ENCODE data around the gene PTPN6. TPM values are rescaled to one million over a fixed set of nuclear protein-coding genes. Genes with fewer than 3 reads are reported as not detected.

Gene PTPN6
- total and polyA plus RNA-seq, 2 of the 4 experiments (the other 2 are of a cell fraction) = under 0.01 to 0.14 TPM

DNA sequence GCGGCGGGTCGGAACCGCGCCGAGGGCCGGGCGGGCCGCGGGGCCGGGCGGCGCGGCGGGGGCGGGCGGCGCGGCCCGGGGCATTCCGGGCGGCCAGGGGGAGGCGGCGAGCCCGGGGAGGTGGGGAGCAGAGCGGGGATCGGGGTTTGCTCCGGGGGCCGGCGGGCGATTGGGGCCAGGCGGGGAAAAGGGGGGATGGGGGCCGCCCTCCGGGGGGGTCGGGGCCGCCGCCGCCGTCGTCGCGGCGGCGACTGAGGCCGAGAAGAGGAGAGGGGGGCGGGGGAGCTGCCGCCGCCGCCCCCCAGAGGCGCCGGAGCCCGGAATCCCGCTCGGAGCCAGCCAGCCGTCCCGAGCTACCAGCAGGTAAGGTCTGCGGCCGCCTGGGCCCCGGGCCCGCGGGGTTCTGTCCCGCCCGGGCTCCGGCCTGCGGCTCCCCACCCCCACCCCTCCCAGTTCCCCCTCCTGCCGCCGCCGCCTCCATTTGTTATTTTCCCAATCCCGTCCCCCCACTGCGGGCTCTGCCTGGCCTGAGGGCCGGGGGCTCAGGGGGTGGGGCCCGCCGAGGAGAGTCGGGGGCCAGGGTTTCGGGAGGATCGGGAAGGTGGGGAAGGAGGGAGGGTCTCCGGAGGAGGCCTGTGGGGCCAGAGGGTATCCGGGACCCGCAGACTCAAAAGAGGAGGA, 23.0 kb upstream of the PTPN6 start:
- in situ Hi-C loops (cut with MboI; ENCODE audit: low sequenced_read_pairs) = no loop called here
- H2AK5ac ChIP-seq (ENCODE audit: low read depth, low read length) = peak overlapping the region; percentile 51
- H3K23ac ChIP-seq (ENCODE audit: low read depth, low read length) = peak overlapping the region; percentile 96
- no peak overlapping the region for H4K91ac ChIP-seq (ENCODE audit: insufficient read depth, low read depth, low read length)
- peak overlapping the region; percentile 83 for H3K4ac ChIP-seq (ENCODE audit: low read depth, low read length)
- 0% methylated on average over 13 of the region's 79 CpGs; no CpG with 5 or more reads in 1 of the 2 experiments for WGBS, 2 experiments (ENCODE audit: extremely low coverage in 2 of 2, insufficient read length in 1 of 2)
- peaks cover 7% of the 10 kb centered on the region for H3K36me3 ChIP-seq (ENCODE audit: control insufficient read depth, insufficient read depth, low read length)
- peaks cover 8% of the 10 kb centered on the region for H3K9me1 ChIP-seq (ENCODE audit: insufficient read depth, low read length)
- no peaks in the 10 kb centered on the region for H3K9me3 ChIP-seq (ENCODE audit: control insufficient read depth, insufficient read depth, low read length)
- H3K9ac ChIP-seq (ENCODE audit: low read depth, low read length) = peak overlapping the region; percentile 76
- peak overlapping the region; percentile 89 for H2BK5ac ChIP-seq (ENCODE audit: low read depth, low read length, poor library complexity, severe bottlenecking)
- ChIA-PET POLR2A (ENCODE audit: unreplicated experiment) (interaction anchor here (0.6 kb wide), 1 partner anchor 33 kb away, joined by 3 read pairs; no protein-coding TSS in a partner anchor), CTCF (interaction anchor here (0.6 kb wide), 1 partner anchor 874 kb away, joined by 3 read pairs; no protein-coding TSS in a partner anchor)
- no peak overlapping the region for H2BK120ac ChIP-seq (ENCODE audit: low read depth, low read length)
- peak overlapping the region; percentile 0; the same call in 1 of the 2 replicates for H3K18ac ChIP-seq (ENCODE audit: low read depth, low read length)
- H2BK15ac ChIP-seq (ENCODE audit: low read depth, low read length) = no peak overlapping the region
- H2BK20ac ChIP-seq (ENCODE audit: low read depth, low read length) = no peak overlapping the region
- H3K27me3 ChIP-seq (ENCODE audit: control insufficient read depth, insufficient read depth, low read length) = no peaks in the 10 kb centered on the region
- H3K4me3 ChIP-seq (ENCODE audit: insufficient read depth, low read depth, low read length) = peak overlapping the region; percentile 93
- peaks cover 43% of the 10 kb centered on the region for H4K20me1 ChIP-seq (ENCODE audit: insufficient read depth, low read length)
- no TSS peak for BruUV-seq (replicated peaks)
- H4K8ac ChIP-seq (ENCODE audit: low read depth in 2 of 2, low read length in 2 of 2) = peak overlapping the region in 1 of 2 experiments; percentile 54; a peak in 2 of 4 replicates
- intact Hi-C loops (cut with micrococcal nuclease) = no loop called here
- H3K4me1 ChIP-seq (ENCODE audit: control insufficient read depth, insufficient read depth, low read length) = peaks cover 26% of the 10 kb centered on the region
- dilution Hi-C loops (cut with HindIII; ENCODE audit: low sequenced_read_pairs, unreplicated experiment) = no loop called here
- peak overlapping the region; percentile 98 for H3K4me2 ChIP-seq (ENCODE audit: low read depth, low read length)
- TF ChIP-seq, protein P1, sequence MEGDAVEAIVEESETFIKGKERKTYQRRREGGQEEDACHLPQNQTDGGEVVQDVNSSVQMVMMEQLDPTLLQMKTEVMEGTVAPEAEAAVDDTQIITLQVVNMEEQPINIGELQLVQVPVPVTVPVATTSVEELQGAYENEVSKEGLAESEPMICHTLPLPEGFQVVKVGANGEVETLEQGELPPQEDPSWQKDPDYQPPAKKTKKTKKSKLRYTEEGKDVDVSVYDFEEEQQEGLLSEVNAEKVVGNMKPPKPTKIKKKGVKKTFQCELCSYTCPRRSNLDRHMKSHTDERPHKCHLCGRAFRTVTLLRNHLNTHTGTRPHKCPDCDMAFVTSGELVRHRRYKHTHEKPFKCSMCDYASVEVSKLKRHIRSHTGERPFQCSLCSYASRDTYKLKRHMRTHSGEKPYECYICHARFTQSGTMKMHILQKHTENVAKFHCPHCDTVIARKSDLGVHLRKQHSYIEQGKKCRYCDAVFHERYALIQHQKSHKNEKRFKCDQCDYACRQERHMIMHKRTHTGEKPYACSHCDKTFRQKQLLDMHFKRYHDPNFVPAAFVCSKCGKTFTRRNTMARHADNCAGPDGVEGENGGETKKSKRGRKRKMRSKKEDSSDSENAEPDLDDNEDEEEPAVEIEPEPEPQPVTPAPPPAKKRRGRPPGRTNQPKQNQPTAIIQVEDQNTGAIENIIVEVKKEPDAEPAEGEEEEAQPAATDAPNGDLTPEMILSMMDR (conservative IDR thresholded peaks at IDR 0.05; ENCODE audit: low read depth, low read length) = no peak
- TF ChIP-seq FOS (IDR thresholded peaks at IDR 0.05; ENCODE audit: low read depth, low read length) (no peak), SMC3 (IDR thresholded peaks at IDR 0.05; ENCODE audit: low read depth, low read length) (no peak), CEBPB (IDR thresholded peaks at IDR 0.05; ENCODE audit: low read depth, low read length) (no peak), BHLHE40 (IDR thresholded peaks at IDR 0.05; ENCODE audit: low read depth, low read length) (no peak), RAD21 (IDR thresholded peaks at IDR 0.05; ENCODE audit: low read length) (no peak)
- TF ChIP-seq, protein P2, sequence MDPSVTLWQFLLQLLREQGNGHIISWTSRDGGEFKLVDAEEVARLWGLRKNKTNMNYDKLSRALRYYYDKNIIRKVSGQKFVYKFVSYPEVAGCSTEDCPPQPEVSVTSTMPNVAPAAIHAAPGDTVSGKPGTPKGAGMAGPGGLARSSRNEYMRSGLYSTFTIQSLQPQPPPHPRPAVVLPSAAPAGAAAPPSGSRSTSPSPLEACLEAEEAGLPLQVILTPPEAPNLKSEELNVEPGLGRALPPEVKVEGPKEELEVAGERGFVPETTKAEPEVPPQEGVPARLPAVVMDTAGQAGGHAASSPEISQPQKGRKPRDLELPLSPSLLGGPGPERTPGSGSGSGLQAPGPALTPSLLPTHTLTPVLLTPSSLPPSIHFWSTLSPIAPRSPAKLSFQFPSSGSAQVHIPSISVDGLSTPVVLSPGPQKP (IDR thresholded peaks at IDR 0.05; ENCODE audit: borderline replicate concordance, low read depth, low read length) = no peak
- 0 out of 2 replicates have a peak overlapping the region, but pooled peaks have one; percentile 76 for H3K56ac ChIP-seq (ENCODE audit: extremely low read depth, insufficient read depth, low read length)
- H4K5ac ChIP-seq (ENCODE audit: low read depth, low read length) = peak overlapping the region; percentile 49
- peak overlapping the region; percentile 94 for H2AK9ac ChIP-seq (replicated peaks; ENCODE audit: low read depth, low read length, poor library complexity)
- H3K14ac ChIP-seq (replicated peaks; ENCODE audit: low read depth, low read length) = peak overlapping the region; percentile 91
- peak overlapping the region; percentile 59 for H2AFZ ChIP-seq (replicated peaks; ENCODE audit: low read length, poor library complexity)
- peak overlapping the region; percentile 95 for H3K27ac ChIP-seq (ENCODE audit: insufficient read depth, low read length)
- no peak for DNase-seq
- ATAC-seq (ENCODE audit: low read depth) = no peak; the same call in 1 of the 2 replicates
- H3K79me1 ChIP-seq (ENCODE audit: low read depth in 1 of 2, low read length in 2 of 2) = peaks cover 11 to 50% of the 10 kb centered on the region in 2 experiments; a peak in 3 of 4 replicates
